NB4 (cell line): ENCODE measurements around the gene LRIF1.

Experiments
- MYC ChIP-seq: IDR thresholded peaks from 2 replicates; pipeline ENCODE4 v1.6.1; 2011; ENCODE audit warnings: low read depth, low read length
- POLR2A ChIP-seq: IDR thresholded peaks from 2 replicates; pipeline ENCODE4 v1.6.1; 2011; ENCODE audit warnings: mild to moderate bottlenecking; ENCODE audit not compliant: insufficient read length; ENCODE audit errors: extremely low read depth
- TF ChIP-seq, protein P1 (sequence below): IDR thresholded peaks from one replicate; pipeline ENCODE4 v1.5.1; 2012; ENCODE audit warnings: low read depth, low read length

DNA sequence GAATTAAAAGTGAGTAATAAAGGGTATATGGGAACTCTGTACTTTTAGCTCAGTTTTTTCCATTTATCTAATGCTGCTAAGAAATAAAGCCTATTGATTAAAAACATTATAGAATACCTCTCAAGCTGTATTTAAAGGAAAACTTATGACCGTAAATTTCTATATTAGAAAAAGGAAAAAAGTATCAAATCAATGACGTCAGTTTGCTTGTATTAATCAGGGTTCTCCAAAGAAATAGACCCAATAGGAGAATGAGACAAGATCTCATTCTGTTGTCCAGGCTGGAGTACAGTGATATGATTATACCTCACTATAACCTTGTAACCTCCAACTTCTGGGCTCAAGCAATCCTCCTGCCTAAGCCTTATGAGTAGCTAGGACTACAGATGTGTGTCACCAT, 15.4 kb upstream of the LRIF1 start:
- TF ChIP-seq POLR2A (no peak), MYC (no peak)
- TF ChIP-seq, protein P1, sequence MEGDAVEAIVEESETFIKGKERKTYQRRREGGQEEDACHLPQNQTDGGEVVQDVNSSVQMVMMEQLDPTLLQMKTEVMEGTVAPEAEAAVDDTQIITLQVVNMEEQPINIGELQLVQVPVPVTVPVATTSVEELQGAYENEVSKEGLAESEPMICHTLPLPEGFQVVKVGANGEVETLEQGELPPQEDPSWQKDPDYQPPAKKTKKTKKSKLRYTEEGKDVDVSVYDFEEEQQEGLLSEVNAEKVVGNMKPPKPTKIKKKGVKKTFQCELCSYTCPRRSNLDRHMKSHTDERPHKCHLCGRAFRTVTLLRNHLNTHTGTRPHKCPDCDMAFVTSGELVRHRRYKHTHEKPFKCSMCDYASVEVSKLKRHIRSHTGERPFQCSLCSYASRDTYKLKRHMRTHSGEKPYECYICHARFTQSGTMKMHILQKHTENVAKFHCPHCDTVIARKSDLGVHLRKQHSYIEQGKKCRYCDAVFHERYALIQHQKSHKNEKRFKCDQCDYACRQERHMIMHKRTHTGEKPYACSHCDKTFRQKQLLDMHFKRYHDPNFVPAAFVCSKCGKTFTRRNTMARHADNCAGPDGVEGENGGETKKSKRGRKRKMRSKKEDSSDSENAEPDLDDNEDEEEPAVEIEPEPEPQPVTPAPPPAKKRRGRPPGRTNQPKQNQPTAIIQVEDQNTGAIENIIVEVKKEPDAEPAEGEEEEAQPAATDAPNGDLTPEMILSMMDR = no peak
